Tibial nerve (tissue), 4 donors: Measurements from ENCODE around the gene PLA2G4D.

ENCODE experiments used
- EP300 ChIP-seq, 2 donors: sonication (generic); formaldehyde crosslinking; IDR thresholded peaks; one replicate each; pipeline ENCODE4 v1.6.1; 2017; ENCODE audit warnings: antibody characterized with exemption in 2 of 2, mild to moderate bottlenecking in 1 of 2
- POLR2A ChIP-seq, 2 donors: fragments of 450-650 bp; IDR thresholded peaks; one replicate each; pipeline ENCODE4 v1.6.1; 2017; ENCODE audit warnings: antibody characterized with exemption in 2 of 2, mild to moderate bottlenecking in 2 of 2, moderate library complexity in 2 of 2
- TF ChIP-seq, protein P1 (sequence below), 5 experiments: fragments of 200-600 bp in 3 of 5; fragments of 450-650 bp in 2 of 5; sonication (generic) in 3 of 5; IDR thresholded peaks; one replicate each; pipeline ENCODE4 v1.5.1; 2016 to 2019; ENCODE audit warnings: antibody characterized with exemption in 5 of 5, mild to moderate bottlenecking in 3 of 5, moderate library complexity in 2 of 5

DNA sequence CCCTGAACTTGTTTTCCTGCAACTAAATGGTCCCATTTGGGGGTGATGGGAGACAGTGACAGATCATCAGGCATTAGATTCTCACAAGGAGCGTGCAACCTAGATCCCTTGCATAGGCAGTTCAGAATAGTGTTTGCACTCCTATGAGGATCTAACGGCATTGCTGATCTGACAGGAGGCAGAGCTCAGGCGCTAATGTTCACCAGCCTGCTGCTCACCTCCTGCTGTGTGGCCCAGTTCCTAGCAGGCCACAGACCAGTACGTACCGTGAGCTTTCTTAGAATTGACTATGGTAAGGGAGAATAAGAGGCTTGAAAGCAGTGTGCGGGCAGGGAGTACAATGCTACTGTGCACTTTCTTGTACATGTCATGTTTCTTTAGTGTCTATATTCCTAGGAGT, 56.0 kb downstream of the PLA2G4D start:
- no peak for TF ChIP-seq POLR2A (IDR thresholded peaks at IDR 0.05)
- TF ChIP-seq, protein P1, sequence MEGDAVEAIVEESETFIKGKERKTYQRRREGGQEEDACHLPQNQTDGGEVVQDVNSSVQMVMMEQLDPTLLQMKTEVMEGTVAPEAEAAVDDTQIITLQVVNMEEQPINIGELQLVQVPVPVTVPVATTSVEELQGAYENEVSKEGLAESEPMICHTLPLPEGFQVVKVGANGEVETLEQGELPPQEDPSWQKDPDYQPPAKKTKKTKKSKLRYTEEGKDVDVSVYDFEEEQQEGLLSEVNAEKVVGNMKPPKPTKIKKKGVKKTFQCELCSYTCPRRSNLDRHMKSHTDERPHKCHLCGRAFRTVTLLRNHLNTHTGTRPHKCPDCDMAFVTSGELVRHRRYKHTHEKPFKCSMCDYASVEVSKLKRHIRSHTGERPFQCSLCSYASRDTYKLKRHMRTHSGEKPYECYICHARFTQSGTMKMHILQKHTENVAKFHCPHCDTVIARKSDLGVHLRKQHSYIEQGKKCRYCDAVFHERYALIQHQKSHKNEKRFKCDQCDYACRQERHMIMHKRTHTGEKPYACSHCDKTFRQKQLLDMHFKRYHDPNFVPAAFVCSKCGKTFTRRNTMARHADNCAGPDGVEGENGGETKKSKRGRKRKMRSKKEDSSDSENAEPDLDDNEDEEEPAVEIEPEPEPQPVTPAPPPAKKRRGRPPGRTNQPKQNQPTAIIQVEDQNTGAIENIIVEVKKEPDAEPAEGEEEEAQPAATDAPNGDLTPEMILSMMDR (IDR thresholded peaks at IDR 0.05), result no peak
- TF ChIP-seq EP300 (IDR thresholded peaks at IDR 0.05), result no peak
